ENCODE measurements around the gene MRPL3.
"Not testable (repeated sequence)": the region's sequence is repeated elsewhere in the genome, so short reads cannot be mapped to it uniquely, and the experiment has no call there.

Gene MRPL3

GRCh38 chr3:131491775-131492174 lies 11.0 kb downstream of the MRPL3 start:
- DNase-seq: no peak

DNA sequence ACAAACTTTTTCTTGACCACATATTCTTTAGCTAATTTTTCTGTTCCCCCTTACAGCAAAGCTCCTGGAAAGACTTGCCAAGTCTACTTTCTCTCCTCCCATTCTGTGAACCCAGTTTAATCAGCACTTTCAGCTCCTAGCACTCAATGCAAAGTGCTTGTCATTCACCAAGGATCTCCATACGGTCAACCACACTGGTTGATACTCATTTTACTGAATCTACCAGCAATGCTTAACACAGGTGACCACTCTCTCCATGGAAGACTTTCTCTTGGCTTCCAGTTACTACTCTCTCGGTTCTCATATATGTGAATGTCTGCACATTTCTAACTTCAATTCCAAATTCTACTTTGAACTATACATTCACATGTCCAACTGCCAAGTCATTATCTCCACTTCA lies 11.7 kb downstream of the MRPL3 start:
- DNase-seq: no peak

DNA sequence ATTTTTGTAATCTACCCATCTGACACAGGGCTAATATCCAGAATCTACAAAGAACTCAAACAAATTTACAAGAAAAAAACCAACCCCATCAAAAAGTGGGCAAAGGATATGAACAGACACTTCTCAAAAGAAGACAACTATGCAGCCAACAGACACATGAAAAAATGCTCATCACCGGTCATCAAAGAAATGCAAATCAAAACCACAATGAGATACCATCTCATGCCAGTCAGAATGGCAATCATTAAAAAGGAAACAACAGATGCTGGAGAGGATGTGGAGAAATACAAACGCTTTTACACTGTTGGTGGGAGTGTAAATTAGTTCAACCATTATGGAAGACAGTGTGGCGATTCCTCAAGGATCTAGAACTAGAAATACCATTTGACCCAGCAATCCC lies 16.2 kb downstream of the MRPL3 start:
- DNase-seq: not testable (repeated sequence)

- DNase-seq: no peak
Measured at GRCh38 chr3:131485119-131485518, 17.7 kb downstream of the MRPL3 start.

DNA sequence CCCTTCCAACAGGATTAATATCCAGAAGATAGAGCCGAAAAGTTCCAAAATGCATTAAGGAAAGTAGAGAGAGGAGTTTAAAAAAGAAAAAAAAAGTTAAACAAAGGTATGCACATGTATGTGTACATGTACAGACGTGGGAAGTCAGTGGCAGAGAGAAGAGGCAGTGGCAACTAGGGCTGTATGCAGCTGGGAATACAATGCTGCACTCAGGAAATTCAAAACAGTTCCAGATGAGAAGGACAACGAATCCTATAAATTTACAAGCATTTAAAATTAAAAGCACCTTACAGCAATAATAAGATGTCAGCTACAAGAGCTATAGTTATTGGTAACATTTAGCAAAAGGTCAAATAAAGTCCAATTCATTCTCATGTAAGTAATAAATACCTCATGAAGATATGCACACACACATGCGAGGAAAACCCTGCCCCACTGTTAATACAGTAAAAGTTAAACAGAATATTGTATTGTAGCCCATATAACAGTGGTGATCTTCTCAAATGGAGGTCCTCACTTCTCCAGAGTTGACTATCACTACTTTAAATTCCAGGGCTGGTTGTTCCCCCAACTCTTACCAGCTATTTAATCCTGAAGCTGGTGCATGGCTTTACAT lies 18.2 kb downstream of the MRPL3 start:
- no peak for DNase-seq

DNA sequence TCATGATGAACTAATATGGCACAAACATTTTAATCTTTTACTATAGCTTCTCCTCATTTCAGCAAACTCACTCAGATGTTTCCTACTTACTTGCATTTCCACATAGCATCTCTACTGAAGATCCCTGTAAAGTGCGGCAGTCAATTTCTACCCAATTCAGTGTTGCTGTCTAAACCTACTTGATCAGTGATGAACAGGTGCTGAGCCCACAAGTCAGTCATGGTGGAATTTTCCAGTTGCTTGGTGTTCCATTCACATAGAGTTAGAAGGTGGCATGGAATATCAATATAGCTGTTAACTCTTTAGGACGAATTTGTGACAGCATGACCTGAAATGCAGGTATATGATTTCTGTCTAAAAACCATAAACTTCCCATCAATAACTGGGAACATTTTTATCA lies 22.7 kb downstream of the MRPL3 start:
- no peak for DNase-seq

DNA sequence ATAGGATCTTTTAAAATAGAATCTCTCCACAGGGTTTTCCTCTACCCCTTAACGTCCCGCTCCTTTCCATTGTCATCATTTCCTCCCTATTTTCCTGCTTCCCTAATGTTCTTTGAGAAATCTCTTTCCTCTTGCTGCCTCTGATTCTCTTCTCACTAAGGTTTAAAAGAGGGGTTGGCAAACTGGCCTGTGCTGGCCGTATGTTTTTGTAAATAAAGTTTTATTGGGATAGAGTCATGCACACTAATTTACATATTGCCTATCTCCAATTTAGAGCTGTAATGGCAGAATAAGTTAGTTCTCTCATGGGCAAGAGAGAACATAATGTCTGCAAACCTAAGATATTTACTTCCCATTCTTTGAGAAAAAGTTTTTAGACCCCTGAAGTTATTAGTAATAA lies 25.0 kb downstream of the MRPL3 start:
- no peak for DNase-seq

GRCh38 chr3:131474115-131474514 lies 28.7 kb downstream of the MRPL3 start:
- no peak for DNase-seq

- no peak for DNase-seq
Measured at GRCh38 chr3:131470377-131470776, 32.4 kb downstream of the MRPL3 start.

- no peak for DNase-seq
Measured at GRCh38 chr3:131458653-131459052, 44.1 kb downstream of the MRPL3 start.

- no peak for DNase-seq
Measured at GRCh38 chr3:131457220-131457619, 45.6 kb downstream of the MRPL3 start.

DNA sequence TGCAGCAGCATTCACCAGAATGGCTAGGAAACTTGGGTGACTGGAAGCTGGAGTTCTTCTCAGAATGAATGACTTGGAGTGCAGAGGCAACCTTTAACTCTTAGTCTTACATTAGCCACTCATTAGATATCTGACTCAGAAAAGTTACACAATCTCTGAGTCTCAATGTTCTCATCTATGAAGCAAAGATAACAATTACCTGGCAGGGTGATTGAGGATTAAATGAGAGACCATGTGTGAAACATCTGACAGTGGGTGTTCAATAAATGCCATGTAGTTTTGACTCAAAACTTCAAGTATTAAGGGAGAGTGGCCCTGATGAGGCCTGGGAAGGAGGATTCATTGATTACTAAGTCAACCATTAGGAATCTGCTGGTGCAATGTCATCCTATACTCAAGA lies 48.3 kb downstream of the MRPL3 start:
- DNase-seq: no peak

- DNase-seq: no peak
Measured at GRCh38 chr3:131453533-131453932, 49.2 kb downstream of the MRPL3 start.

DNA sequence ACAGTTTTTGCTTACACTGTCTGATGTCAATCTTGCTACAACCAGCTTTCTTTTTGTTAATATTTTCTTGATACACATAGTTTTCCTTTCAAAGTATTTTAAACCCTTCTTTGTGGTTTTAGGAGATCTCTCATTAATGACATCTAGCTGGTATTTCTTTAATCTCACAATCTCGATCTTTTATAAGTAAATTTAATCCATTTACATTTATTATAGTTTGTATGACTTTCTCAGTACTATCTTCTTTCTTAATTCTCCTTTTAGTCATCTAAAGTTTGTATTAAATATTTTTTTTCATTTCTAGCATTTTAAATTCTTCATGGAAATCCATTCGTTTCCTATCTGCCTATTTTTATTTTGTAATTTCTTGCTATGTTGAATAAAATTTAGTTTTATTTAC lies 55.4 kb downstream of the MRPL3 start:
- no peak for DNase-seq

GRCh38 chr3:131444180-131444579 lies 58.6 kb downstream of the MRPL3 start:
- DNase-seq: no peak

DNA sequence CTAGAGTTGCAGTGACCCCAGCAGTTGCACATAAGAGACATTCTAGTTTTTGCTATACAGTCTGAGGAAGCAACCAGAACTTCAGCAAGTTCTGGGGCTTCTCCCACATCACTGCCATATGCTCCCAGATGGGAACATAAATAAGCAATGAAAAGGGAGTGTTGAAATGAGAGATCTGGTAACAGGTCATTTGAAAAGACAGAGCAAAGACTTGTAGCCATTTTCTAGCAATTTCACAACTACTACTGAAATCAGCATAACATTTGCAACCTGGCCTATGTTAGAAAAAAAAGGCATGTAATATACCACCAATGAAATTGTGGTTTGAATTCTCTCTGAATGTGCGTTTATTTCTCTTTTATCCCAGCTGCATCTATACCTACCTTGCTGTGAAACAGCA lies 63.7 kb downstream of the MRPL3 start:
- no peak for DNase-seq

- DNase-seq: no peak
Measured at GRCh38 chr3:131435000-131435399, 67.8 kb downstream of the MRPL3 start.

- DNase-seq: no peak
Measured at GRCh38 chr3:131432441-131432840, 70.3 kb downstream of the MRPL3 start.

DNA sequence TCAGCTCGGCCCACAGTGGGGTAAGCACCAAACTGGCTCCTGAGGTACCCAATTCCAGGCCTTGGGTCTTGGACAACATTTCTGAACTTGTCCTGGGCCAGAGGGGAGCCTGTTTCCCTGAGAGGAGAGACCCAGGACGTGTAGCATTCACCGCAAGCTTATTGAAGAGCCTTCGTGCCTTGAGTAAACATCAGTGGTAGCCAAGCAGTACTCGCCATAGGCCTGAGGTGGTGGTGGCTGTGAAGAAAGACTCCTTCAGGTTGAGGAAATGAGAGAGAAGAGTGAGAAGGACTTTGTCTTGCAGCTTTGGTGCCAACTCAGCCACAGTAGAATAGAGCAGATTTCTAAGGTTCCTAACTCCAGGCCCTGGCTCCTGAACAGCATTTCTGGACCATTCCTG lies 71.0 kb downstream of the MRPL3 start:
- no peak for DNase-seq

- no peak for DNase-seq
Measured at GRCh38 chr3:131427226-131427625, 75.5 kb downstream of the MRPL3 start.

DNA sequence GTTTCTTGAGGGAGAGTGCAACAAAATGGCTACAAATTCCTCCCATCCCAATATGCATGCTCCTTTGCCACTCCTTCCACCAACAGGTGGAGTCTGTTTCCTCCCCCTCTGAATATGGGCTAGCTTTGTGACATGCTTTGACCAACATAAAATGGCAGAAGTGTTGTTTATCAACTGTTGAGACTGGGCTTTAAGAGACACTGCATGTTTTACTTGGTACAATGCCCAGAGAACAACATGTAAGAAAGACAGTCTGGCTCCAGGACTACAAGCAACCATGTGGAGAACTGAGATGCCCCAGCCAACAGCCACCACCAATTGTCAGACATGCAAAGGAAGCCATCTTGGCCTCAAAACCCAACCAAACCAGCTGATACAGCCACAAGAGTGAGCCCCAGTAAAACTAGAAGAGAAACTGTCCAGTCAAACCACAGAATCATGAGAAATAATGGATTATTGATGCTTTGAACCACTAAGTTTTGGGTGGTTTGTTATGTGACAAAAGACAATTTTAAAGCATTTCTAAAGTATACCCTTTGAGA lies 80.7 kb downstream of the MRPL3 start:
- no peak for DNase-seq

GRCh38 chr3:131421301-131421700 lies 81.5 kb downstream of the MRPL3 start:
- no peak for DNase-seq

GRCh38 chr3:131417751-131418150 lies 85.0 kb downstream of the MRPL3 start:
- no peak for DNase-seq

Measured in activated CD8-positive, alpha-beta memory T cell treated with anti-CD3 and anti-CD28 coated beads for 24 hours (primary cell).